ENCODE results near the gene POLA2.

The POLA2 gene

DNA sequence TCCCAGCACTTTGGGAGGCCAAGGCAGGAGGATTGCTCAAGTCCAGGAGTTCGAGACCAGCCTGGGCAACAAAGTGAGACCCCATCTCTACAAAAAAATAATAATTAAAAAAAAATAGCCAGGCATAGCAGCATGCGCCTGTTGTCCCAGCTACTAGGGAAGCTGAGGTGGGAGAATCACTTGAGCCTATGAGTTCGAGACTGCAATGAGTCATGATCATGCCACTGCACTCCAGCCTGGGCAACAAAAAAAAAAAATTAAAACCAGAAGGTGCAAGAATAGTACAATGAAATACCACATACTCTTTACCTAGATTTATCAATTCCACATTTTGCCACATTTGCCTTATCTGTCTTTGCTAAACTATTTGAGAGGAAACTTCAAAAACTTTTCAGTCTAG lies 80.1 kb downstream of the POLA2 start:
- no peak for DNase-seq
